Astrocyte (in vitro differentiated cells and primary cell): ENCODE data around the gene IBA57. TPM values are rescaled to one million over a fixed set of nuclear protein-coding genes. Genes with fewer than 3 reads are reported as not detected.

Source experiments
- DNase-seq: peaks from one replicate; pipeline ENCODE4 v3.0.0-alpha.2; 2010; ENCODE audit warnings: low read depth
- FAIRE-seq: peaks from 2 replicates; lab custom pipeline; 2011; peaks lifted over from hg19 to GRCh38; lab: Jason Lieb, UNC
- H2AFZ ChIP-seq: 2 replicates; pipeline ENCODE4 v1.6.0; 2012; ENCODE audit warnings: low read depth, low read length, inconsistent platforms
- H3K27ac ChIP-seq: 2 replicates; pipeline ENCODE4 v1.5.1; 2011; ENCODE audit warnings: low read depth, low read length, inconsistent platforms
- H3K27me3 ChIP-seq: 2 replicates; pipeline ENCODE4 v1.6.0; 2011; ENCODE audit warnings: low read length, inconsistent platforms; ENCODE audit not compliant: insufficient read depth
- H3K36me3 ChIP-seq: 2 replicates; pipeline ENCODE4 v1.5.1; 2011; ENCODE audit warnings: low read length, inconsistent platforms; ENCODE audit not compliant: insufficient read depth
- H3K4me1 ChIP-seq: 2 replicates; pipeline ENCODE4 v1.5.1; 2011; ENCODE audit warnings: low read length, inconsistent platforms; ENCODE audit not compliant: insufficient read depth
- H3K4me2 ChIP-seq: 2 replicates; pipeline ENCODE4 v1.6.0; 2012; ENCODE audit warnings: low read length, inconsistent platforms
- H3K4me3 ChIP-seq: 2 replicates; pipeline ENCODE4 v1.5.1; 2011; ENCODE audit warnings: low read depth, mild to moderate bottlenecking, low read length, inconsistent platforms; ENCODE audit not compliant: insufficient read depth
- H3K79me2 ChIP-seq: 2 replicates; pipeline ENCODE4 v1.6.0; 2012; ENCODE audit warnings: mild to moderate bottlenecking, low read length, inconsistent platforms; ENCODE audit not compliant: insufficient read depth
- H3K9ac ChIP-seq: 2 replicates; pipeline ENCODE4 v1.6.0; 2012; ENCODE audit warnings: mild to moderate bottlenecking, low read length, inconsistent platforms
- H3K9me3 ChIP-seq: 2 replicates; pipeline ENCODE4 v1.5.1; 2012; ENCODE audit warnings: low read depth, mild to moderate bottlenecking, low read length, inconsistent platforms; ENCODE audit not compliant: insufficient read depth
- H4K20me1 ChIP-seq: 2 replicates; pipeline ENCODE4 v1.6.0; 2012; ENCODE audit warnings: low read length, inconsistent platforms; ENCODE audit not compliant: insufficient read depth
- H3K27ac Mint-ChIP-seq: one replicate; pipeline ENCODE4 v1.8.0; 2021; ENCODE audit warnings: mild to moderate bottlenecking, mixed read lengths; ENCODE audit not compliant: unreplicated experiment
- H3K27me3 Mint-ChIP-seq: one replicate; pipeline ENCODE4 v1.8.0; 2021; ENCODE audit warnings: low read depth, mixed read lengths; ENCODE audit not compliant: unreplicated experiment
- H3K36me3 Mint-ChIP-seq: one replicate; pipeline ENCODE4 v1.8.0; 2021; ENCODE audit warnings: low read depth, mixed read lengths; ENCODE audit not compliant: unreplicated experiment
- H3K4me1 Mint-ChIP-seq: one replicate; pipeline ENCODE4 v1.8.0; 2021; ENCODE audit warnings: low read depth, mixed read lengths; ENCODE audit not compliant: unreplicated experiment
- H3K4me3 Mint-ChIP-seq: one replicate; pipeline ENCODE4 v1.8.0; 2021; ENCODE audit warnings: mild to moderate bottlenecking, moderate library complexity, mixed read lengths; ENCODE audit not compliant: unreplicated experiment
- H3K9me3 Mint-ChIP-seq: one replicate; pipeline ENCODE4 v1.8.0; 2021; ENCODE audit warnings: mild to moderate bottlenecking, mixed read lengths; ENCODE audit not compliant: unreplicated experiment
- CTCF ChIP-seq: IDR thresholded peaks from 2 replicates; pipeline ENCODE4 v1.5.1; 2011; ENCODE audit warnings: low read depth, mild to moderate bottlenecking, inconsistent platforms, low read length, moderate library complexity; ENCODE audit not compliant: insufficient read depth
- EZH2 ChIP-seq: IDR thresholded peaks from 2 replicates; pipeline ENCODE4 v1.6.1; 2012; ENCODE audit warnings: mild to moderate bottlenecking, low read length, inconsistent platforms; ENCODE audit not compliant: insufficient read depth
- total RNA-seq: library from RNA; stranded (reverse); gene quantifications from 2 replicates; pipeline ENCODE4 v1.2.1, GENCODE V29; 2021

IBA57 gene
- total RNA-seq, 1 donor from 2014 or later, result 4.9 TPM

DNA sequence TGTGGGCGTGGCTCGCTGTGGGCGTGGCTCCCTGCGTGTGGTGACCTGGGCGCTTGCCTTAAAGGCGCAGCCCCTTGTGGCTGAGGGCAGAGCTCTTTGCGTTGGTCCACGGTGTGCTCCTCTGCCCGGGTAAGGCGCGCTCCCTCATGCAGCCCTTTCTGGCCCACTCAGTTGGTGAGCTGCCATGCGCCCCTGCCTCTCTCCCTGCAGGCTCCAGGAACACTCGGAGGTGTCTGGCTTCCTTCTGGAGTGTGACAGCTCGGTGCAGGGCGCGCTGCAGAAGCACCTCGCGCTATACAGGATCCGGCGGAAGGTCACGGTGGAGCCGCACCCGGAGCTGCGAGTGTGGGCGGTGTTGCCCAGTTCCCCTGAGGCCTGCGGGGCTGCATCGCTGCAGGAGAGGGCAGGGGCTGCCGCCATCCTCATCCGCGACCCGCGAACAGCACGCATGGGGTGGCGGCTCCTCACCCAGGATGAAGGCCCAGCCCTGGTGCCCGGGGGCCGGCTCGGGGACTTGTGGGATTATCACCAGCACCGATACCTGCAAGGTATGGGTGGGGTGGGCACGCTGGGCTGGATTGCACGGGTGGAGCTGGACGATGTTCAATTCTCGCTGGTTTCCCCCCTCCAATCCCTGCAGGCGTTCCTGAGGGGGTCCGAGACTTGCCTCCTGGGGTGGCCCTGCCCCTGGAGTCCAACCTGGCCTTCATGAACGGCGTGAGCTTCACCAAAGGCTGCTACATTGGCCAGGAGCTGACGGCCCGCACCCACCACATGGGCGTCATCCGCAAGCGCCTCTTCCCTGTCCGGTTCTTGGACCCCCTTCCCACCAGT, 9.1 kb downstream of the IBA57 start:
- Histone ChIP-seq H3K36me3 (no peaks in the 10 kb centered on the region), H3K27me3 (no peaks in the 10 kb centered on the region), H3K9me3 (no peaks in the 10 kb centered on the region), H3K9ac (no peak overlapping the region), H3K27ac (no peak overlapping the region), H4K20me1 (peaks cover 25% of the 10 kb centered on the region), H3K4me1 (no peaks in the 10 kb centered on the region), H3K79me2 (peaks cover 31% of the 10 kb centered on the region), H3K4me3 (no peak overlapping the region), H3K4me2 (no peak overlapping the region), H2AFZ (no peak overlapping the region)
- Mint-ChIP-seq H3K27me3 (no peaks in the 10 kb centered on the region), H3K4me3 (no peak overlapping the region), H3K36me3 (peaks cover 6% of the 10 kb centered on the region), H3K4me1 (no peaks in the 10 kb centered on the region), H3K27ac (no peak overlapping the region), H3K9me3 (no peaks in the 10 kb centered on the region)
- no peak for DNase-seq
- no peak for TF ChIP-seq EZH2
- no peak for TF ChIP-seq CTCF
- FAIRE-seq, result no peak

DNA sequence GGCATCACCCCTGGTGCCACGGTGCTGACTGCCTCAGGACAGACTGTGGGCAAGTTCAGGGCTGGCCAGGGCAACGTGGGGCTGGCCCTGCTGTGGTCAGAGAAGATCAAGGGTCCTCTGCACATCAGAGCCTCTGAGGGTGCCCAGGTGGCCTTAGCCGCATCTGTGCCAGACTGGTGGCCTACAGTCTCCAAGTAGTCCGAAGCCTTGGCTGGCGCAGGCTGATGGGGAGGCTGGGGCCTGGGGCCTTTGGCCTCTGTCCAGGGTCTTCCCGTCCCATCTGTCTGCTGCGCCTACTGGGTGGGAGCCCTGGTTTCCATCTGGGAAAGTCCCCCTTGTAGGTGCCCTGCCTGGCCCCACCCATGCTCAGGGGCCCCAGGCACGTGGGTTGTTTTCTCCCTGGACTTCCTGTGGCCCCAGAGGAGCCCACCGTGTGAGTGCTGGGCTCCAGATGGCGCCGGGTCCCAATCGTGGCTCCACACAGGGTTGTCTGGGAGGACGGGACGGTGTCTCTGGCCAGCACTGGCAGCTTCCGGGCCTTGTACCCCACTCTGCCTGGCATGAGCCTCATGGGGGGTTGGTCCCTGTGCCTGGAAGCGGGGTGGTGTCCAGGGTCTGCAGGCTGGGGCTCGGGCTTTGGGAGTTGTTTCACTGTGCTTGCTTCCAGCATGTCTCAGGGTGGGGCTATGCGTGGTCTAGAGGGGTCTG, 9.9 kb downstream of the IBA57 start:
- FAIRE-seq, result no peak
- no peak overlapping the region for H3K27ac Mint-ChIP-seq
- H3K4me1 Mint-ChIP-seq, result no peaks in the 10 kb centered on the region
- Histone ChIP-seq H2AFZ (no peak overlapping the region), H4K20me1 (peaks cover 25% of the 10 kb centered on the region), H3K9me3 (no peaks in the 10 kb centered on the region), H3K36me3 (no peaks in the 10 kb centered on the region), H3K79me2 (peaks cover 31% of the 10 kb centered on the region), H3K27ac (no peak overlapping the region), H3K27me3 (no peaks in the 10 kb centered on the region), H3K9ac (no peak overlapping the region), H3K4me1 (no peaks in the 10 kb centered on the region), H3K4me3 (no peak overlapping the region), H3K4me2 (no peak overlapping the region)
- DNase-seq, result no peak
- no peaks in the 10 kb centered on the region for H3K9me3 Mint-ChIP-seq
- no peak for TF ChIP-seq CTCF
- TF ChIP-seq EZH2, result no peak
- H3K4me3 Mint-ChIP-seq, result no peak overlapping the region
- peaks cover 8% of the 10 kb centered on the region for H3K36me3 Mint-ChIP-seq
- no peaks in the 10 kb centered on the region for H3K27me3 Mint-ChIP-seq
